RWPE2 (cell line): ENCODE data around the gene SRBD1.

Source experiments
- ATAC-seq: fragments of 200-7000 bp; cut with Tn5 transposase; 3 replicates; pipeline ENCODE4 v1.9.1; 2021; ENCODE audit warnings: low read depth
- DNase-seq: peaks from one replicate; pipeline ENCODE4 v3.0.0-alpha.2; 2020; ENCODE audit warnings: low spot score
- H3K27ac ChIP-seq: fragments of 450-650 bp; 2 replicates; pipeline ENCODE4 v1.5.1; 2017; ENCODE audit warnings: mild to moderate bottlenecking; ENCODE audit not compliant: poor library complexity, severe bottlenecking
- H3K27me3 ChIP-seq: fragments of 250-450 bp; sonication (Bioruptor Pico); 2 replicates; pipeline ENCODE4 v1.5.1; 2021; ENCODE audit warnings: mild to moderate bottlenecking, moderate library complexity; ENCODE audit not compliant: insufficient read depth, poor library complexity, severe bottlenecking
- H3K36me3 ChIP-seq: fragments of 250-450 bp; sonication (Bioruptor Pico); 2 replicates; pipeline ENCODE4 v1.5.1; 2020; ENCODE audit warnings: low read depth, mild to moderate bottlenecking, moderate library complexity
- H3K4me1 ChIP-seq: fragments of 250-450 bp; sonication (Bioruptor Pico); 2 replicates; pipeline ENCODE4 v1.5.1; 2021; ENCODE audit warnings: mild to moderate bottlenecking, moderate library complexity; ENCODE audit not compliant: insufficient read depth, poor library complexity, severe bottlenecking
- H3K4me3 ChIP-seq: fragments of 250-450 bp; sonication (Bioruptor Pico); 2 replicates; pipeline ENCODE4 v1.5.1; 2021; ENCODE audit warnings: mild to moderate bottlenecking, moderate library complexity; ENCODE audit not compliant: severe bottlenecking
- H3K9me3 ChIP-seq: fragments of 250-450 bp; sonication (Bioruptor Pico); 2 replicates; pipeline ENCODE4 v1.5.1; 2021; ENCODE audit warnings: mild to moderate bottlenecking, moderate library complexity; ENCODE audit not compliant: severe bottlenecking
- TF ChIP-seq, protein P1 (sequence below): fragments of 450-650 bp; IDR thresholded peaks from one replicate; pipeline ENCODE4 v1.5.1; 2017; ENCODE audit warnings: mild to moderate bottlenecking, moderate library complexity; ENCODE audit not compliant: poor library complexity, severe bottlenecking

The SRBD1 gene

DNA sequence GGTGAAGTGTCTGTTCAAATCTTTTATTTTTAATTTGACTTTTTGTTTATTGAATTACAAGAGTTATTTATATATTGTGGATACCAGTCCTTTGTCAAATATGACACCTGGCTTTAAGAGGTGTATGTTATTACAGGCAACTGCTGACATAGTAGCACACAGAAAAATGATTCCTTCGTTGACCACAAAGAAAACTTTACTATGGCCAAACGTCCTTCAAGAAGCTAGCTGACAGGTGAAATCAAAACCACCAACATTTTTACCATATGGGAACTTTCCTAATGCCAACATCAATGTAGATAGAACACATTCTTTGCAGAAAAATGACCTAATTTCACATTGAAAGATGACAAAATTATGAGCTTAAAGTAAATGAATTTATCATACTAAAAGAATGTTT, 6.4 kb upstream of the SRBD1 start:
- no peaks in the 10 kb centered on the region for H3K36me3 ChIP-seq
- H3K9me3 ChIP-seq = no peaks in the 10 kb centered on the region
- H3K27ac ChIP-seq = peak overlapping the region; percentile 30
- no peak overlapping the region for H3K4me3 ChIP-seq
- DNase-seq (no peak), ATAC-seq (no peak)
- TF ChIP-seq, protein P1, sequence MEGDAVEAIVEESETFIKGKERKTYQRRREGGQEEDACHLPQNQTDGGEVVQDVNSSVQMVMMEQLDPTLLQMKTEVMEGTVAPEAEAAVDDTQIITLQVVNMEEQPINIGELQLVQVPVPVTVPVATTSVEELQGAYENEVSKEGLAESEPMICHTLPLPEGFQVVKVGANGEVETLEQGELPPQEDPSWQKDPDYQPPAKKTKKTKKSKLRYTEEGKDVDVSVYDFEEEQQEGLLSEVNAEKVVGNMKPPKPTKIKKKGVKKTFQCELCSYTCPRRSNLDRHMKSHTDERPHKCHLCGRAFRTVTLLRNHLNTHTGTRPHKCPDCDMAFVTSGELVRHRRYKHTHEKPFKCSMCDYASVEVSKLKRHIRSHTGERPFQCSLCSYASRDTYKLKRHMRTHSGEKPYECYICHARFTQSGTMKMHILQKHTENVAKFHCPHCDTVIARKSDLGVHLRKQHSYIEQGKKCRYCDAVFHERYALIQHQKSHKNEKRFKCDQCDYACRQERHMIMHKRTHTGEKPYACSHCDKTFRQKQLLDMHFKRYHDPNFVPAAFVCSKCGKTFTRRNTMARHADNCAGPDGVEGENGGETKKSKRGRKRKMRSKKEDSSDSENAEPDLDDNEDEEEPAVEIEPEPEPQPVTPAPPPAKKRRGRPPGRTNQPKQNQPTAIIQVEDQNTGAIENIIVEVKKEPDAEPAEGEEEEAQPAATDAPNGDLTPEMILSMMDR = no peak
- no peaks in the 10 kb centered on the region for H3K27me3 ChIP-seq
- H3K4me1 ChIP-seq = peaks cover 18% of the 10 kb centered on the region

DNA sequence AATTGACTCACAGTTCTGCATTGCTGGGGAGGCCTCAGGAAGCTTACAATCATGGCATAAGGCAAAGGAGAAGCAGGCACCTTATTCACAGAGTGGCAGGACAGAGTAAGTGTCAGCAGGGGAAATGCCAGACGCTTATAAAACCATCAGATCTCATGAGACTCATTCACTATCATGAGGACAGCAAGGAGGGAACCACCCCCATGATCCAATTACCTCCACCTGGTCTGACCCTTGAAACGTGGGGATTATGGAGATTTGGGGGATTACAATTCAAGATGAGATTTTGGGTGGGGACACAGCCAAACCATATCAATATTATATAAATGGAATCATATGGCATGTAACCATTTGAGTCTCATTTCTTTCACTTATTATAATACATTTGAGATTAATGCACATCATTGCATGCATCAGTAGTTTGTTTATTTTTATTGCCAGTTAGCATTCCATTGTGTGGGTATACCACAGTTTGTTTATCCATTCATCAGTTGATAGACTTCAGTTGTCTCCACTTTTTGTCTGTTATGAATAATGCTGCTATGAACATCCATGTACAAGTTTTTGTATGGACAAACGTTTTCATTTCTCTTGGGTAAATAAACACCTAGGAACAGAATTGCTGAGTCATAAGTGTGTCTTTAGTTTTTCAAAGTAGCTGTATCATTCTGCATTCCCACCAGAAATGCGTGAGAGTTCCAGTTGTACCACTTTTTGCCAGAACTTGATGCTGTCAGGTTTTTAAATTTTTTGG, 5.8 kb upstream of the SRBD1 start:
- DNase-seq = no peak

DNA sequence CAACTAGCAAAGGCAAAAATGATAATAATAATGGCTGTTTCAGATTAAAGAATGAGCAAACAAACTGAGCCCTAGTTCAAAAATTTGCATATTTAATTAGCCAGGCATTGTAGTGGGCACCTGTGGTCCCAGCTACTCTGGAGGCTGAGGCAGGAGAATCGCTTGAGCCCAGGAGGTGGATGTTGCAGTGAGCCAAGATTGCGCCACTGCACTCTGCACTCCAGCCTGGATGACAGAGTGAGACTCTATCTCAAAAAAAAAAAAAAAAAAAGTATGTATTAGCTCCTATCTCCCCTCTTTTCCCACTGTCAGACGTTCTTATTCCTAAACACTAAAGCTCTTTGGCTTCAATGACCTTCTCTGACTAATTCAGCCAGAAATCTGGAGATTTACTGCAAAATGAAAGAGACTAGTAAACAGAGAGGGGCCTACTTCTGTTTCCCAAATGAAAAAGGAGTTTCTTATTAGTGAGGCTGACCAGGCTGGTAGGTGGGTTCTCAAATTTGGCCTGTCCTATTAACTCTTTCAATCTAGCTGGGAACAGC, 3.9 kb upstream of the SRBD1 start:
- H3K27me3 ChIP-seq = no peaks in the 10 kb centered on the region
- TF ChIP-seq, protein P1 = no peak
- H3K36me3 ChIP-seq = no peaks in the 10 kb centered on the region
- no peak overlapping the region for H3K4me3 ChIP-seq
- ATAC-seq = no peak
- DNase-seq = no peak
- H3K9me3 ChIP-seq = no peaks in the 10 kb centered on the region
- peaks cover 31% of the 10 kb centered on the region for H3K4me1 ChIP-seq
- no peak overlapping the region for H3K27ac ChIP-seq

More for the DNA sequence above, 5.8 kb upstream of the SRBD1 start:
- Histone ChIP-seq H3K36me3 (no peaks in the 10 kb centered on the region), H3K27me3 (no peaks in the 10 kb centered on the region), H3K4me3 (no peak overlapping the region), H3K9me3 (no peaks in the 10 kb centered on the region), H3K27ac (peak overlapping the region; percentile 30), H3K4me1 (peaks cover 25% of the 10 kb centered on the region)
- peak; percentile 22; the same call in 1 of the 3 replicates for ATAC-seq
- TF ChIP-seq, protein P1 = no peak

DNA sequence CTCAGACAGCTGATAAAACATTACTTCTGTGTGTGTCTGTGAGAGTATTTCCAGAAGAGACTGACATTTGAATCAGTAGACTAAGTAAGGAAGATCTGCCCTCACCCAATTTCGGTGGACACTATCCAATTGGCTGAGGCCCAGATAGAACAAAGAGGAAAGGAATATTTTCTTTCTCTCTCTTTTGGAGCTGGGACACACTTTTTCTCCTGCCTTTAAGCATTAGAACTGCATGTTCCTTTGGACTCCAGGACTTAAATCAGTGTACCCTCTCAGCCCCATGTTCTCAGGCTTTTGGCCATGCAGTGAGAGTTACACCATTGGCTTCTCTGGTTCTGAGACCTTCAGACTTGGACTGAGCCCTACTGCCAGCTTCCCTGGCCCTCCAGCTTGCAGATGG, 3.3 kb upstream of the SRBD1 start:
- TF ChIP-seq, protein P1 = no peak
- ATAC-seq (no peak), DNase-seq (no peak)
- Histone ChIP-seq H3K27ac (no peak overlapping the region), H3K4me1 (peaks cover 35% of the 10 kb centered on the region), H3K9me3 (no peaks in the 10 kb centered on the region), H3K36me3 (no peaks in the 10 kb centered on the region), H3K27me3 (no peaks in the 10 kb centered on the region), H3K4me3 (no peak overlapping the region)

DNA sequence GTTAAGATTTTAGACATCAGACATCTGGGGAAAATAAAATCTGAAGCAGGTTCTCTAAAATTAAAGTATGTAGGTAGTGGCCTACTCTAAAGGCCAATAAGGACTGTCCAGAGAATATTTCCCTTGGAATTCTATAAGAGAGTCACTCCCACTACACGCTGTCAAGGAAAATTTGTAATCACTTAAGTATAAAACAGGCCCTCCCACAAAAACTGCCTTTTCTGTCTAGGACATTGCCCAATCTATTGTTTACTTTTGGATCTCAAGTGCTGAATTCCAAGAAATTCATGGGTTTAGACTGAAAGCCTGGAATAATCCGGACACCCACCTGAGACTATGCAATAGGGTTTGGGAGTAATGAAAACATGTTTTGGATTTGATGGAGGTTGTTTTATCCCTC, 1.7 kb upstream of the SRBD1 start:
- H3K27ac ChIP-seq = peak overlapping the region; percentile 92
- TF ChIP-seq, protein P1 = no peak

More for the DNA sequence above, 1.7 kb upstream of the SRBD1 start:
- ATAC-seq = peak; percentile 20; the same call in 1 of the 3 replicates
- H3K27me3 ChIP-seq = no peaks in the 10 kb centered on the region
- H3K36me3 ChIP-seq = no peaks in the 10 kb centered on the region
- H3K4me3 ChIP-seq = no peak overlapping the region
- peaks cover 35% of the 10 kb centered on the region for H3K4me1 ChIP-seq
- H3K9me3 ChIP-seq = no peaks in the 10 kb centered on the region
- DNase-seq = no peak
